GM12878 (cell line): ENCODE data around the gene TMSB10. TPM values are rescaled to one million over a fixed set of nuclear protein-coding genes. Genes with fewer than 3 reads are reported as not detected.

Experiments used
- ATAC-seq: fragments of 200-7000 bp; cut with Tn5 transposase; 3 replicates; pipeline ENCODE4 v1.9.1; 2020; ENCODE audit warnings: mild to moderate bottlenecking, moderate library complexity
- BruUV-seq: library from RNA; stranded (reverse); fragments of 400-500 nt; replicated peaks from 2 replicates; lab custom pipeline; 2021; lab: Mats Ljungman, UMichigan
- CTCF ChIA-PET: fragments of 300-600 bp; sonication (Branson Sonifier 250); formaldehyde crosslinking; extraction: SDS; loops from one replicate; lab custom pipeline; 2021; ENCODE audit warnings: inconsistent platforms; lab: Yijun Ruan, JAX
- POLR2A ChIA-PET: fragments of 350-600 bp; formaldehyde crosslinking; extraction: SDS; loops from one replicate; lab custom pipeline; 2021; ENCODE audit warnings: inconsistent platforms; lab: Charles Lee
- RAD21 ChIA-PET: fragments of 300-600 bp; sonication (Branson Sonifier 250); formaldehyde crosslinking; loops from one replicate; lab custom pipeline; 2023; ENCODE audit warnings: antibody characterized with exemption; ENCODE audit not compliant: unreplicated experiment; lab: Charles Lee
- SMC1A ChIA-PET: fragments of 300-600 bp; sonication (Branson Sonifier 250); formaldehyde crosslinking; loops from one replicate; lab custom pipeline; 2023; ENCODE audit not compliant: unreplicated experiment, uncharacterized antibody; lab: Charles Lee
- DNase-seq: peaks from one replicate; pipeline ENCODE4 v3.0.0-alpha.2; 2011; ENCODE audit warnings: low read depth, low spot score
- FAIRE-seq: peaks from 3 replicates; lab custom pipeline; 2011; peaks lifted over from hg19 to GRCh38; lab: Jason Lieb, UNC
- H2AFZ ChIP-seq: 2 replicates; pipeline ENCODE4 v1.6.0; 2011; ENCODE audit warnings: low read depth, low read length, control low read depth; ENCODE audit not compliant: control insufficient read depth
- H3K27ac ChIP-seq: 2 replicates; pipeline ENCODE4 v1.5.1; 2011; ENCODE audit warnings: control low read depth; ENCODE audit not compliant: control insufficient read depth, insufficient read depth
- H3K27me3 ChIP-seq, 2 experiments: replicated peaks in 1 of 2; 2 replicates each; pipeline versions ENCODE4 v1.6.0 to v1.6.1; 2011; ENCODE audit warnings: low read length in 1 of 2; ENCODE audit not compliant: control insufficient read depth in 2 of 2, insufficient read depth in 2 of 2
- H3K36me3 ChIP-seq, 2 experiments: 2 replicates each; pipeline ENCODE4 v1.5.1; 2011; ENCODE audit warnings: low read length in 1 of 2; ENCODE audit not compliant: control insufficient read depth in 2 of 2, insufficient read depth in 2 of 2
- H3K4me1 ChIP-seq: 2 replicates; pipeline ENCODE4 v1.6.1; 2011; ENCODE audit warnings: mild to moderate bottlenecking, low read length, moderate library complexity, mixed read lengths; ENCODE audit not compliant: control insufficient read depth, insufficient read depth
- H3K4me2 ChIP-seq: 2 replicates; pipeline ENCODE4 v1.6.0; 2011; ENCODE audit warnings: control low read depth; ENCODE audit not compliant: control insufficient read depth, insufficient read depth
- H3K4me3 ChIP-seq: fragments of 200-600 bp; sonication (generic); 2 replicates; pipeline ENCODE4 v1.5.1; 2016
- H3K79me2 ChIP-seq: 2 replicates; pipeline ENCODE4 v1.6.0; 2011; ENCODE audit warnings: low read length; ENCODE audit not compliant: control insufficient read depth, insufficient read depth
- H3K9ac ChIP-seq: 2 replicates; pipeline ENCODE4 v1.8.0; 2011; ENCODE audit warnings: low read length, control low read depth, mixed read lengths; ENCODE audit not compliant: control insufficient read depth, insufficient read depth
- H3K9me3 ChIP-seq: replicated peaks from 3 replicates; pipeline ENCODE4 v1.5.1; 2011; ENCODE audit warnings: mild to moderate bottlenecking, low read length; ENCODE audit not compliant: control insufficient read depth, insufficient read depth
- H4K20me1 ChIP-seq: 2 replicates; pipeline ENCODE4 v1.6.0; 2011; ENCODE audit not compliant: control insufficient read depth, insufficient read depth
- BCLAF1 ChIP-seq: fragments of 450-650 bp; IDR thresholded peaks from 2 replicates; pipeline ENCODE4 v1.6.1; 2017; ENCODE audit warnings: antibody characterized with exemption, mild to moderate bottlenecking, moderate library complexity
- E2F4 ChIP-seq: IDR thresholded peaks from 2 replicates; pipeline ENCODE4 v1.6.1; 2012; ENCODE audit warnings: low read depth, low read length, improper control_type of control experiment
- ESRRA ChIP-seq: IDR thresholded peaks from 2 replicates; pipeline ENCODE4 v1.6.1; 2012; ENCODE audit warnings: mild to moderate bottlenecking, low read length, improper control_type of control experiment
- HSF1 ChIP-seq: fragments of 150-350 bp; IDR thresholded peaks from 2 replicates; pipeline ENCODE4 v1.6.1; 2014; ENCODE audit warnings: mild to moderate bottlenecking, low read depth, low read length
- IRF5 ChIP-seq: fragments of 450-650 bp; IDR thresholded peaks from 2 replicates; pipeline ENCODE4 v1.6.1; 2017; ENCODE audit warnings: borderline replicate concordance
- KDM1A ChIP-seq: fragments of 200-600 bp; sonication (generic); IDR thresholded peaks from 2 replicates; pipeline ENCODE4 v1.6.1; 2016; ENCODE audit warnings: borderline replicate concordance
- MAX ChIP-seq: IDR thresholded peaks from 2 replicates; pipeline ENCODE4 v1.6.1; 2012; ENCODE audit warnings: low read depth, low read length, improper control_type of control experiment
- MEF2A ChIP-seq: IDR thresholded peaks from 2 replicates; pipeline ENCODE4 v1.6.1; 2011; ENCODE audit warnings: low read depth, mild to moderate bottlenecking, low read length, moderate library complexity; ENCODE audit not compliant: insufficient read depth
- NFYA ChIP-seq: IDR thresholded peaks from 2 replicates; pipeline ENCODE4 v1.6.1; 2011; ENCODE audit warnings: low read depth, mild to moderate bottlenecking, low read length, improper control_type of control experiment, borderline replicate concordance
- RELB ChIP-seq: fragments of 450-650 bp; IDR thresholded peaks from 2 replicates; pipeline ENCODE4 v1.6.1; 2017; ENCODE audit warnings: low read depth, mild to moderate bottlenecking, moderate library complexity
- SMAD1 ChIP-seq: fragments of 450-650 bp; IDR thresholded peaks from 2 replicates; pipeline ENCODE4 v1.6.1; 2018; ENCODE audit warnings: mild to moderate bottlenecking, low read depth; ENCODE audit not compliant: partially characterized antibody
- SP1 ChIP-seq: IDR thresholded peaks from one replicate; pipeline ENCODE4 v1.6.1; 2011; ENCODE audit warnings: low read depth, low read length
- SREBF2 ChIP-seq: IDR thresholded peaks from 2 replicates; pipeline ENCODE4 v1.6.1; 2012; ENCODE audit warnings: mild to moderate bottlenecking, low read length
- SUZ12 ChIP-seq: fragments of 200-600 bp; sonication (generic); IDR thresholded peaks from one replicate; pipeline ENCODE4 v1.6.1; 2018; ENCODE audit warnings: antibody characterized with exemption, mild to moderate bottlenecking; ENCODE audit not compliant: unreplicated experiment
- ZBED1 ChIP-seq: IDR thresholded peaks from 2 replicates; pipeline ENCODE4 v1.6.1; 2016; ENCODE audit warnings: borderline replicate concordance
- ZSCAN29 ChIP-seq: fragments of 450-650 bp; IDR thresholded peaks from 2 replicates; pipeline ENCODE4 v1.6.1; 2017; ENCODE audit warnings: mild to moderate bottlenecking, moderate library complexity
- WGBS: methylation state at CpG from one replicate; pipeline ENCODE4 v1.1.6; 2016; ENCODE audit warnings: low lambda C conversion rate; ENCODE audit not compliant: insufficient replicate concordance, insufficient coverage; ENCODE audit errors: missing lambda C conversion rate; 5-methylcytosine and 5-hydroxymethylcytosine counted together
- in situ Hi-C: fragments of 300-500 bp; cut with MboI; formaldehyde crosslinking; loops from 9 replicates; pipeline ENCODE4 v1.14.3; 2018; ENCODE audit warnings: mixed read lengths
- intact Hi-C: fragments of 100-400 bp; cut with micrococcal nuclease; formaldehyde crosslinking; loops from one replicate; pipeline ENCODE4 v1.14.2; 2022; ENCODE audit not compliant: unreplicated experiment
- polyA plus RNA-seq, 11 experiments: library from polyadenylated mRNA; depleted of rRNA in 4 of 11; unstranded in 6 of 11; stranded (reverse) in 5 of 11; fragments of >200 nt; fragmentation: Nextera tagmentation in 4 of 11; fragmentation: Illumina TruSeq in 1 of 11; extraction: Ambion mirVana in 4 of 11; extraction: Trizol in 1 of 11; gene quantifications; 1 replicate in 1 of 11; 2 replicates in 10 of 11; pipeline versions ENCODE4 v1.2.1 to v1.2.3, GENCODE V29; 2011 to 2016; ENCODE audit warnings: inconsistent platforms in 2 of 11, missing spikeins in 2 of 11, low read depth in 1 of 11
- total RNA-seq, 4 experiments: library from RNA; depleted of rRNA in 3 of 4; stranded (reverse); fragments of >200 nt in 3 of 4; fragmentation: Illumina TruSeq in 1 of 4; extraction: Trizol in 1 of 4; gene quantifications; 2 replicates each; pipeline versions ENCODE4 v1.2.1 to v1.2.3, GENCODE V29; 2013 to 2021

The TMSB10 gene
- total and polyA plus RNA-seq, 10 of the 15 experiments (the other 5 are each of a cell fraction or from before 2014, with no cell fraction given): 1,406 to 4,860 (median 3,381) TPM

- peaks cover 13% of the 10 kb centered on the region for H3K4me1 ChIP-seq
- no peaks in the 10 kb centered on the region for H3K36me3 ChIP-seq
- H4K20me1 ChIP-seq: no peaks in the 10 kb centered on the region
- ATAC-seq (no peak), DNase-seq (no peak), FAIRE-seq (no peak)
- CTCF ChIA-PET: interaction anchor here (1.2 to 2.8 kb wide), 2 partner anchors 13 to 105 kb away, joined by 3 to 8 read pairs; no protein-coding TSS in a partner anchor
- SMC1A ChIA-PET: interaction anchor here (1.0 to 1.1 kb wide), 2 partner anchors 8 to 32 kb away, joined by 3 to 5 read pairs; no protein-coding TSS in a partner anchor
- no peak overlapping the region for H3K4me2 ChIP-seq
- intact Hi-C loops (no loop called here), in situ Hi-C loops (no loop called here)
- no TSS peak for BruUV-seq
- H3K9me3 ChIP-seq: no peaks in the 10 kb centered on the region; the same call in 2 of the 3 replicates
- no peak overlapping the region for H3K4me3 ChIP-seq
- POLR2A ChIA-PET: interaction anchor here (0.7 to 0.9 kb wide), 2 partner anchors 9 to 11 kb away, joined by 3 read pairs; no protein-coding TSS in a partner anchor
- H3K27me3 ChIP-seq: no peaks in the 10 kb centered on the region
- H3K27ac ChIP-seq: no peak overlapping the region
- H2AFZ ChIP-seq: no peak overlapping the region
- 100% methylated on average over 4 of the region's 4 CpGs for WGBS
- no peaks in the 10 kb centered on the region for H3K79me2 ChIP-seq
- H3K9ac ChIP-seq: no peak overlapping the region
- RAD21 ChIA-PET: interaction anchor here (1.0 kb wide), 1 partner anchor 44 kb away, joined by 3 read pairs; no protein-coding TSS in a partner anchor
- no peak for TF ChIP-seq E2F4
- no peak for TF ChIP-seq MAX
- no peak for TF ChIP-seq SUZ12
- TF ChIP-seq SREBF2: no peak
- no peak for TF ChIP-seq RELB
- no peak for TF ChIP-seq NFYA
- TF ChIP-seq BCLAF1: no peak
- no peak for TF ChIP-seq IRF5
- no peak for TF ChIP-seq SP1
- TF ChIP-seq ESRRA: no peak
- no peak for TF ChIP-seq SMAD1
- no peak for TF ChIP-seq ZSCAN29
- no peak for TF ChIP-seq HSF1
- TF ChIP-seq ZBED1: no peak
- TF ChIP-seq KDM1A: no peak
- TF ChIP-seq MEF2A: no peak
Observed at GRCh38 chr2:84912984-84913383, 7.5 kb downstream of the TMSB10 start.
